K562 (cell line): ENCODE results near the gene DYSF. TPM values are rescaled to one million over a fixed set of nuclear protein-coding genes. Genes with fewer than 3 reads are reported as not detected.

Experiments used
- ATAC-seq: fragments of 200-7000 bp; cut with Tn5 transposase; 3 replicates; pipeline ENCODE4 v1.9.1; 2020; ENCODE audit warnings: moderate library complexity
- BruUV-seq: library from RNA; stranded (reverse); fragments of 400-500 nt; replicated peaks from 2 replicates; lab custom pipeline; 2021; lab: Mats Ljungman, UMichigan
- CTCF ChIA-PET: fragments of 300-600 bp; formaldehyde crosslinking; extraction: SDS; loops from one replicate; lab custom pipeline; 2021; ENCODE audit warnings: low intra/inter-chr PET ratio; lab: Yijun Ruan, JAX
- POLR2A ChIA-PET: fragments of 300-600, 350-650 bp; sonication (Branson Sonifier 250); formaldehyde crosslinking; extraction: SDS; loops from one replicate; lab custom pipeline; 2021; ENCODE audit warnings: antibody characterized with exemption, inconsistent platforms; lab: Yijun Ruan, JAX
- DNase-seq, 4 experiments: peaks; one replicate each; pipeline versions ENCODE4 v3.0.0 to v3.0.0-alpha.2; 2011 to 2018; ENCODE audit warnings: low spot score in 3 of 4, mixed read lengths in 3 of 4; ENCODE audit errors: extremely low read depth in 1 of 4
- FAIRE-seq: peaks from 2 replicates; lab custom pipeline; 2011; peaks lifted over from hg19 to GRCh38; lab: Jason Lieb, UNC
- H2AFZ ChIP-seq: 2 replicates; pipeline ENCODE4 v1.6.0; 2011; ENCODE audit warnings: low read depth, low read length, control low read depth, inconsistent platforms
- H3K27ac ChIP-seq: fragments of 200-600 bp; 3 replicates; pipeline ENCODE4 v1.8.0; 2011; ENCODE audit warnings: low read depth, mild to moderate bottlenecking, control low read depth, inconsistent platforms, low read length, moderate library complexity, mixed read lengths; ENCODE audit errors: extremely low read depth
- H3K27me3 ChIP-seq, 2 experiments: fragments of 300-600 bp in 1 of 2; 2 replicates in 1 of 2; 3 replicates in 1 of 2; pipeline versions ENCODE4 v1.6.0 to v1.8.0; 2011; ENCODE audit warnings: inconsistent platforms in 2 of 2, low read length in 2 of 2, mild to moderate bottlenecking in 1 of 2, mixed read lengths in 1 of 2, moderate library complexity in 1 of 2; ENCODE audit not compliant: control insufficient read depth in 2 of 2, insufficient read depth in 2 of 2
- H3K36me3 ChIP-seq: fragments of 300-600 bp; 3 replicates; pipeline ENCODE4 v1.8.0; 2011; ENCODE audit warnings: mild to moderate bottlenecking, low read length, inconsistent platforms; ENCODE audit not compliant: control insufficient read depth, insufficient read depth
- H3K4me1 ChIP-seq, 2 experiments: fragments of 200-600 bp in 1 of 2; replicated peaks in 1 of 2; 2 replicates in 1 of 2; 3 replicates in 1 of 2; pipeline versions ENCODE4 v1.5.1 to v1.8.0; 2011; ENCODE audit warnings: inconsistent platforms in 2 of 2, low read length in 2 of 2, mild to moderate bottlenecking in 1 of 2, mixed read lengths in 1 of 2, moderate library complexity in 1 of 2; ENCODE audit not compliant: control insufficient read depth in 2 of 2, insufficient read depth in 2 of 2
- H3K4me2 ChIP-seq: 2 replicates; pipeline ENCODE4 v1.6.1; 2011; ENCODE audit warnings: low read length, control low read depth, inconsistent platforms, mixed read lengths; ENCODE audit not compliant: insufficient read depth
- H3K4me3 ChIP-seq: fragments of 200-600 bp; sonication (generic), shearing (Covaris generic); 2 replicates; pipeline ENCODE4 v1.5.1; 2016; ENCODE audit warnings: control low read depth, inconsistent platforms
- H3K79me2 ChIP-seq: fragments of 200-600 bp; 3 replicates; pipeline ENCODE4 v1.8.0; 2011; ENCODE audit warnings: low read length, inconsistent platforms; ENCODE audit not compliant: control insufficient read depth, insufficient read depth
- H3K9ac ChIP-seq, 2 experiments: 2 replicates each; pipeline versions ENCODE4 v1.6.0 to v1.6.1; 2011; ENCODE audit warnings: low read depth in 2 of 2, low read length in 2 of 2, control low read depth in 1 of 2, inconsistent platforms in 1 of 2, mild to moderate bottlenecking in 1 of 2, mixed read lengths in 1 of 2; ENCODE audit not compliant: insufficient read depth in 1 of 2
- H3K9me1 ChIP-seq: one replicate; pipeline ENCODE4 v1.6.0; 2011; ENCODE audit warnings: inconsistent platforms, mild to moderate bottlenecking, low read length, moderate library complexity; ENCODE audit not compliant: control insufficient read depth, insufficient read depth
- H3K9me3 ChIP-seq: replicated peaks from 2 replicates; pipeline ENCODE4 v1.5.1; 2011; ENCODE audit warnings: low read depth, low read length, inconsistent platforms; ENCODE audit not compliant: control insufficient read depth, insufficient read depth
- H4K20me1 ChIP-seq: replicated peaks from 2 replicates; pipeline ENCODE4 v1.6.1; 2011; ENCODE audit warnings: low read length, inconsistent platforms, mixed read lengths; ENCODE audit not compliant: control insufficient read depth, insufficient read depth
- ARID1B ChIP-seq: fragments of 450-650 bp; IDR thresholded peaks from 2 replicates; pipeline ENCODE4 v1.6.1; 2016; ENCODE audit warnings: antibody characterized with exemption, mild to moderate bottlenecking, inconsistent platforms
- BACH1 ChIP-seq: fragments of 200-800 bp; sonication (Bioruptor generic); IDR thresholded peaks from 2 replicates; pipeline ENCODE4 v1.6.1; 2016; ENCODE audit warnings: missing genetic modification characterization, missing compliant biosample characterization
- CHCHD3 ChIP-seq: fragments of 250-450 bp; sonication (Bioruptor Pico); IDR thresholded peaks from 2 replicates; pipeline ENCODE4 v2.1.2; 2022; ENCODE audit warnings: mild to moderate bottlenecking
- CHD1 ChIP-seq: fragments of 200-600 bp; sonication (generic); IDR thresholded peaks from one replicate; pipeline ENCODE4 v1.6.1; 2012; ENCODE audit warnings: mild to moderate bottlenecking, moderate library complexity, low read length, inconsistent platforms
- FOXK2 ChIP-seq, 2 experiments: fragments of 450-650 bp; IDR thresholded peaks in 1 of 2; conservative IDR thresholded peaks in 1 of 2; 2 replicates each; pipeline ENCODE4 v1.6.1; 2016; ENCODE audit warnings: low read depth in 2 of 2, mild to moderate bottlenecking in 1 of 2
- GATA2 ChIP-seq: sonication (generic); formaldehyde crosslinking; IDR thresholded peaks from 2 replicates; pipeline ENCODE4 v1.4.0; 2020; ENCODE audit warnings: mild to moderate bottlenecking, missing genetic modification reagents
- HCFC1 ChIP-seq: IDR thresholded peaks from 2 replicates; pipeline ENCODE4 v1.6.1; 2012; ENCODE audit warnings: low read depth, low read length, improper control_type of control experiment
- HOXB6 ChIP-seq: fragments of 250-450 bp; sonication (Bioruptor Pico); IDR thresholded peaks from 2 replicates; pipeline ENCODE4 v1.5.1; 2022; ENCODE audit warnings: mild to moderate bottlenecking, borderline replicate concordance
- ILK ChIP-seq: fragments of 450-650 bp; IDR thresholded peaks from 2 replicates; pipeline ENCODE4 v1.6.1; 2016; ENCODE audit warnings: missing genetic modification characterization, low read depth, mild to moderate bottlenecking, missing compliant biosample characterization, moderate library complexity, borderline replicate concordance
- KHSRP ChIP-seq: fragments of 450-650 bp; IDR thresholded peaks from 2 replicates; pipeline ENCODE4 v1.6.1; 2017
- MXD1 ChIP-seq: fragments of 250-450 bp; sonication (Bioruptor Pico); IDR thresholded peaks from 2 replicates; pipeline ENCODE4 v1.8.0; 2021; ENCODE audit warnings: borderline replicate concordance, mild to moderate bottlenecking, moderate library complexity; ENCODE audit not compliant: poor library complexity, severe bottlenecking
- NFE2L1 ChIP-seq: fragments of 450-650 bp; IDR thresholded peaks from 2 replicates; pipeline ENCODE4 v1.6.1; 2016; ENCODE audit warnings: missing genetic modification characterization, low read depth, mild to moderate bottlenecking, missing compliant biosample characterization, moderate library complexity, borderline replicate concordance
- PHB ChIP-seq: fragments of 250-450 bp; sonication (Bioruptor Pico); IDR thresholded peaks from 2 replicates; pipeline ENCODE4 v1.5.0; 2021
- RFX5 ChIP-seq: IDR thresholded peaks from 2 replicates; pipeline ENCODE4 v1.6.1; 2011; ENCODE audit warnings: low read depth, mild to moderate bottlenecking, improper control_type of control experiment, low read length
- ZNF316 ChIP-seq: fragments of 450-650 bp; IDR thresholded peaks from 2 replicates; pipeline ENCODE4 v1.6.1; 2016
- ZNF41 ChIP-seq: fragments of 250-450 bp; sonication (Bioruptor Pico); conservative IDR thresholded peaks from 2 replicates; pipeline ENCODE4 v1.4.0; 2020; ENCODE audit warnings: mild to moderate bottlenecking
- ZNF699 ChIP-seq: fragments of 250-450 bp; sonication (Bioruptor Pico); IDR thresholded peaks from 2 replicates; pipeline ENCODE4 v1.8.0; 2021; ENCODE audit warnings: mild to moderate bottlenecking, moderate library complexity; ENCODE audit not compliant: insufficient replicate concordance
- ZNF830 ChIP-seq: fragments of 250-450 bp; sonication (Bioruptor Pico); IDR thresholded peaks from 2 replicates; pipeline ENCODE4 v1.5.0; 2021; ENCODE audit warnings: mild to moderate bottlenecking
- WGBS: fragments of 100-300 bp; shearing (Covaris generic); methylation state at CpG from one replicate; pipeline ENCODE4 v1.1.6; 2016; ENCODE audit warnings: low coverage, mixed read lengths; ENCODE audit not compliant: insufficient coverage; ENCODE audit errors: missing lambda C conversion rate; 5-methylcytosine and 5-hydroxymethylcytosine counted together
- in situ Hi-C: fragments of 300-500 bp; cut with MboI; formaldehyde crosslinking; loops from 4 replicates; pipeline ENCODE4 v1.15.0; 2018; ENCODE audit warnings: inconsistent platforms, mixed read lengths
- intact Hi-C: fragments of 100-400 bp; cut with micrococcal nuclease; formaldehyde crosslinking; loops from 2 replicates; pipeline ENCODE4 v1.14.2; 2022
- polyA plus RNA-seq, 8 experiments: library from polyadenylated mRNA; depleted of rRNA in 4 of 8; stranded (reverse) in 5 of 8; unstranded in 3 of 8; fragments of >200 nt; fragmentation: Nextera tagmentation in 2 of 8; fragmentation: Illumina TruSeq in 1 of 8; extraction: Ambion mirVana in 2 of 8; extraction: Trizol in 1 of 8; gene quantifications; 2 replicates each; pipeline versions ENCODE4 v1.2.1 to v1.2.3, GENCODE V29; 2011 to 2014; ENCODE audit warnings: inconsistent platforms in 1 of 8, missing spikeins in 1 of 8
- total RNA-seq, 7 experiments: library from RNA; depleted of rRNA in 6 of 7; stranded (reverse); fragments of >200 nt in 6 of 7; fragmentation: Illumina TruSeq in 2 of 7; extraction: Trizol in 2 of 7; gene quantifications; 2 replicates each; pipeline versions ENCODE4 v1.2.1 to v1.2.3, GENCODE V29; 2011 to 2021; ENCODE audit warnings: low replicate concordance in 1 of 7

Gene DYSF
- total and polyA plus RNA-seq, 9 of the 15 experiments (the other 6 are each of a cell fraction or from before 2014, with no cell fraction given) = 0.01 to 0.80 (median 0.29) TPM

- Histone ChIP-seq H3K27me3 (peaks cover 8% of the 10 kb centered on the region in 2 experiments; a peak in 3 of 5 replicates), H3K36me3 (no peaks in the 10 kb centered on the region), H3K4me3 (no peak overlapping the region), H3K4me2 (no peak overlapping the region), H4K20me1 (no peaks in the 10 kb centered on the region), H3K9me1 (no peaks in the 10 kb centered on the region), H3K9me3 (no peaks in the 10 kb centered on the region), H3K9ac (no peak overlapping the region), H3K4me1 (peaks cover 0 to 2% of the 10 kb centered on the region in 2 experiments; a peak in 2 of 5 replicates), H3K79me2 (no peaks in the 10 kb centered on the region), H3K27ac (no peak overlapping the region), H2AFZ (peak overlapping the region; percentile 49)
- TF ChIP-seq ZNF41 = no peak
- TF ChIP-seq PHB (CRISPR knock-in tag) = no peak
- TF ChIP-seq RFX5 = no peak
- TF ChIP-seq HOXB6 = no peak
- no peak for TF ChIP-seq HCFC1
- TF ChIP-seq ARID1B = no peak
- ChIA-PET POLR2A (interaction anchor here (0.8 to 1.1 kb wide), 2 partner anchors 12 to 22 kb away, joined by 3 read pairs; no protein-coding TSS in a partner anchor), CTCF (no interaction called here)
- intact Hi-C loops (no loop called here), in situ Hi-C loops (no loop called here)
- 48% methylated on average over 10 of the region's 10 CpGs for WGBS
- BruUV-seq = no TSS peak
- peak; percentile 17; the same call in 1 of the 3 replicates for ATAC-seq
- FAIRE-seq = no peak
- DNase-seq = no peak
Observed at GRCh38 chr2:71474744-71475397, 21.5 kb downstream of the DYSF start.

DNA sequence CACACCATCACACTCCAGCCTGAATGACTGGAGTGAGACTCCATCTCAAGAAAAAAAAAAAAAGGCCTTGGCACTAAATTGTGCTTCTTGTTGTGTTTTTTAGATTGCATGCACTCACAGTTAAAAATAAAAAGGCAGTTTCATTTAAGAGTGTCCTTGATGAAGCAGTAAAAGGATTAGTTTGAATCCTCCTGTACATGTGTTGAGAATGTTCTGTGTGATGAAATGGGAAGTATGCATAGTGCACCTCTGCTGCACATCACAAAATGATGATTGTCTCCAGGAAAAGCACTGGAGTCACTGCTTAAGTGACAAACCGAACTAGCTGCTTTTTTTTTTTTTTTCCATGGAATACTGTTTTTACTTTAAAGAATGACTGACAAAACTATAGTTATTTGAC lies 23.1 kb downstream of the DYSF start:
- POLR2A ChIA-PET = interaction anchor here (0.6 kb wide), 1 partner anchor 301 kb away, joined by 3 read pairs; no protein-coding TSS in a partner anchor
- TF ChIP-seq ILK (no peak), GATA2 (CRISPR knock-in tag) (no peak), ZNF699 (CRISPR knock-in tag) (no peak), KHSRP (no peak), ZNF830 (CRISPR knock-in tag) (no peak), MXD1 (CRISPR knock-in tag) (no peak), NFE2L1 (no peak), BACH1 (no peak), CHD1 (no peak), ZNF316 (no peak), FOXK2 (conservative IDR thresholded peaks at IDR 0.05 in 1 of 2, IDR thresholded peaks at IDR 0.05 in 1 of 2; ENCODE audit: low read depth in 2 of 2) (no peak), CHCHD3 (CRISPR knock-in tag) (no peak)

More for the DNA sequence above, 23.1 kb downstream of the DYSF start:
- DNase-seq (no peak), ATAC-seq (no peak), FAIRE-seq (no peak)
- no peak overlapping the region for H3K4me2 ChIP-seq
- H3K9ac ChIP-seq = no peak overlapping the region
- no peak overlapping the region for H3K4me3 ChIP-seq
- no peaks in the 10 kb centered on the region for H3K9me3 ChIP-seq
- H2AFZ ChIP-seq = no peak overlapping the region
- H3K4me1 ChIP-seq = peaks cover 0 to 2% of the 10 kb centered on the region in 2 experiments; a peak in 2 of 5 replicates
- CTCF ChIA-PET = no interaction called here
- in situ Hi-C loops = no loop called here
- no peaks in the 10 kb centered on the region for H3K36me3 ChIP-seq
- WGBS = 0% methylated on average over 1 of the region's 1 CpG
- H3K27ac ChIP-seq = no peak overlapping the region
- BruUV-seq = no TSS peak
- no peaks in the 10 kb centered on the region for H4K20me1 ChIP-seq
- intact Hi-C loops = no loop called here
- no peaks in the 10 kb centered on the region for H3K79me2 ChIP-seq
- peaks cover 11 to 16% of the 10 kb centered on the region in 2 experiments; a peak in 4 of 5 replicates for H3K27me3 ChIP-seq
- no peaks in the 10 kb centered on the region for H3K9me1 ChIP-seq
